Ovary (tissue), 3 donors: ENCODE results near the gene PGGHG.

Source experiments
- CTCF ChIP-seq, 3 donors: fragments of 450-650 bp in 2 of 3; fragments of 200-600 bp in 1 of 3; IDR thresholded peaks; one replicate each; pipeline versions ENCODE4 v1.5.1 to v1.8.0; 2016 to 2022; ENCODE audit warnings: antibody characterized with exemption in 3 of 3, mild to moderate bottlenecking in 1 of 3
- EP300 ChIP-seq: sonication (generic); formaldehyde crosslinking; IDR thresholded peaks from one replicate; pipeline ENCODE4 v1.6.1; 2017; ENCODE audit warnings: antibody characterized with exemption
- POLR2A ChIP-seq: fragments of 450-650 bp; IDR thresholded peaks from one replicate; pipeline ENCODE4 v1.6.1; 2017; ENCODE audit warnings: antibody characterized with exemption, mild to moderate bottlenecking, moderate library complexity
- donor health status: DM: no; HTN: no; CAD: no.

GRCh38 chr11:305844-306211, 16.9 kb downstream of the PGGHG start:
- TF ChIP-seq CTCF (IDR thresholded peaks at IDR 0.05) = no peak
- no peak for TF ChIP-seq POLR2A
- TF ChIP-seq EP300 = no peak
